Calu3 (cell line): Measurements from ENCODE around the gene IL17A. TPM values are rescaled to one million over a fixed set of nuclear protein-coding genes. Genes with fewer than 3 reads are reported as not detected.

Source experiments
- BruUV-seq: library from RNA; stranded (reverse); fragments of 400-500 nt; replicated peaks from 2 replicates; lab custom pipeline; 2021; lab: Mats Ljungman, UMichigan
- CTCF ChIA-PET: fragments of 300-600 bp; sonication (Branson Sonifier 250); formaldehyde crosslinking; loops from one replicate; lab custom pipeline; 2022; ENCODE audit warnings: antibody characterized with exemption; lab: Charles Lee
- DNase-seq: peaks from one replicate; pipeline ENCODE4 v3.0.0; 2022
- H3K27ac Mint-ChIP-seq: one replicate; pipeline ENCODE4 v1.8.0; 2022; ENCODE audit warnings: mixed read lengths; ENCODE audit not compliant: unreplicated experiment
- H3K27me3 Mint-ChIP-seq: one replicate; pipeline ENCODE4 v1.8.0; 2022; ENCODE audit warnings: mixed read lengths; ENCODE audit not compliant: unreplicated experiment
- H3K36me3 Mint-ChIP-seq: one replicate; pipeline ENCODE4 v1.8.0; 2022; ENCODE audit warnings: mild to moderate bottlenecking, moderate library complexity, mixed read lengths; ENCODE audit not compliant: insufficient read depth, unreplicated experiment
- H3K4me1 Mint-ChIP-seq: one replicate; pipeline ENCODE4 v1.8.0; 2022; ENCODE audit warnings: mild to moderate bottlenecking, low read depth, mixed read lengths; ENCODE audit not compliant: unreplicated experiment
- H3K4me3 Mint-ChIP-seq: one replicate; pipeline ENCODE4 v1.8.0; 2022; ENCODE audit warnings: mild to moderate bottlenecking, low read depth, moderate library complexity, mixed read lengths; ENCODE audit not compliant: unreplicated experiment
- H3K9me3 Mint-ChIP-seq: one replicate; pipeline ENCODE4 v1.8.0; 2022; ENCODE audit warnings: low read depth, mixed read lengths; ENCODE audit not compliant: unreplicated experiment
- intact Hi-C: fragments of 100-400 bp; cut with micrococcal nuclease; formaldehyde crosslinking; loops from one replicate; pipeline ENCODE4 v1.10.0; 2022; ENCODE audit not compliant: unreplicated experiment
- microRNA-seq: library from miRNA; unstranded; fragments of <30 nt; microRNA quantifications from one replicate; pipeline ENCODE4 v1.2.0, GENCODE V29; 2022
- total RNA-seq: library from RNA; stranded (reverse); gene quantifications from 2 replicates; pipeline ENCODE4 v1.2.3, GENCODE V29; 2022
- TF ChIP-seq, protein P1 (sequence below): fragments of 200-600 bp; IDR thresholded peaks from one replicate; pipeline ENCODE4 v1.8.0; 2022; ENCODE audit warnings: antibody characterized with exemption; ENCODE audit not compliant: unreplicated experiment

The IL17A gene
- total RNA-seq, 1 experiment from 2014 or later: not detected

DNA sequence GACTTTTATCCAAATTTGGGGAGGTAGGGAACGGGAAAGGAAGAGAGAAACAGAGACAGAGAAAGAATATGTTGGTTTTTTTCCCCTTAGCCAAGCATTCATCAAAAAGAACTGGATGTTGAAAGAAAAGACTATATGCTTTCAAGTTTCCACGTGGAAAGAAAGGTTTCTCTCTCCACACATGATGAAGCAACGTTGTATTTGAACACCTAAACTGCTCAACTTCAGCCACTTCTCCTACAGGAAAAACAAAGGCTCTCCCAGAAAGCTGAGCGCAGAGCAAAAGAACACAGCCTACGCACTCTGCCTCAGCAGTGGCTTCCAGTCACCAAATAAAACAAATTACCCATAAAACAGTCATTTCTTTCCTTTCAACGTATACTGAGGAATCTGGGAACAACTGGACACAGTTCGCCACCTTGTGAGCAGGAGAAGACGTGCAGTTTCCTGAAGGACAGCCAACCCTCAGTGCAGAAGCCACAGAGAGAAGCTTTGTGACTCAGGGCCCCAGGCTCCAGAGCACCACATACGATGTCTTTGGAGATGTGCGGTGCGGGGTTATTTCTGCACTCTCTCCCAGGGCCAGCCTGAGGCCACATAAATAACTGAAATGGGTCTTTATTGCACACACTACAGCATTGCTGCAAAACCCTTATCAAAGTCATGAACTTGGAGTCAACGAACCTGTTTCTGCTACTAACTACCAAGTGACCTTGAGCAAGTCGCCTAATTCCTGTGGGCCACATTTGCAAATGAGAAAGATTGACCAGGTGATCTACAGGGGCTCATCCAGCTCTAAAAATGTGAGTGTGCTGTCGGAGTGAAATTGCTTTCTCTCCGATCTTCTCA lies 48.0 kb downstream of the IL17A start:
- intact Hi-C loops: loop anchor here (1.0 to 2.0 kb wide), 3 partner anchors 21 to 136 kb away; no protein-coding TSS in a partner anchor
- no TSS peak for BruUV-seq
- no peaks in the 10 kb centered on the region for H3K9me3 Mint-ChIP-seq
- DNase-seq: peak; percentile 61
- H3K27me3 Mint-ChIP-seq: peaks cover 49% of the 10 kb centered on the region
- H3K36me3 Mint-ChIP-seq: no peaks in the 10 kb centered on the region
- TF ChIP-seq, protein P1, sequence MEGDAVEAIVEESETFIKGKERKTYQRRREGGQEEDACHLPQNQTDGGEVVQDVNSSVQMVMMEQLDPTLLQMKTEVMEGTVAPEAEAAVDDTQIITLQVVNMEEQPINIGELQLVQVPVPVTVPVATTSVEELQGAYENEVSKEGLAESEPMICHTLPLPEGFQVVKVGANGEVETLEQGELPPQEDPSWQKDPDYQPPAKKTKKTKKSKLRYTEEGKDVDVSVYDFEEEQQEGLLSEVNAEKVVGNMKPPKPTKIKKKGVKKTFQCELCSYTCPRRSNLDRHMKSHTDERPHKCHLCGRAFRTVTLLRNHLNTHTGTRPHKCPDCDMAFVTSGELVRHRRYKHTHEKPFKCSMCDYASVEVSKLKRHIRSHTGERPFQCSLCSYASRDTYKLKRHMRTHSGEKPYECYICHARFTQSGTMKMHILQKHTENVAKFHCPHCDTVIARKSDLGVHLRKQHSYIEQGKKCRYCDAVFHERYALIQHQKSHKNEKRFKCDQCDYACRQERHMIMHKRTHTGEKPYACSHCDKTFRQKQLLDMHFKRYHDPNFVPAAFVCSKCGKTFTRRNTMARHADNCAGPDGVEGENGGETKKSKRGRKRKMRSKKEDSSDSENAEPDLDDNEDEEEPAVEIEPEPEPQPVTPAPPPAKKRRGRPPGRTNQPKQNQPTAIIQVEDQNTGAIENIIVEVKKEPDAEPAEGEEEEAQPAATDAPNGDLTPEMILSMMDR: peak; percentile 64
- no peak overlapping the region for H3K27ac Mint-ChIP-seq
- no peak overlapping the region for H3K4me3 Mint-ChIP-seq
- H3K4me1 Mint-ChIP-seq: peaks cover 7% of the 10 kb centered on the region
- CTCF ChIA-PET: interaction anchor here (0.7 to 2.2 kb wide), 7 partner anchors 22 to 185 kb away, joined by 3 to 16 read pairs (median 6); no protein-coding TSS in a partner anchor

Small RNA genes within 50 kb of the gene (microRNA-seq; reads per million reads assigned to microRNA genes)
- not detected for gene MIR133B
- 6.7 reads per million, percentile 23 among the genes with 10 or more reads in this experiment for gene MIR206

Other genes starting within 250 kb of the IL17A start
- 23.7 and 25.2 TPM in 2 replicates for gene PKHD1, start 98.8 kb upstream of the IL17A start, total RNA-seq
- gene IL17F, start 58.1 kb downstream of the IL17A start, total RNA-seq: not detected in 2 replicates
- gene MCM3, start 98.4 kb downstream of the IL17A start, total RNA-seq: 116 and 117 TPM in 2 replicates
- 16.1 and 16.3 TPM in 2 replicates for gene PAQR8, start 175.8 kb downstream of the IL17A start, total RNA-seq
- 18.1 and 25.6 TPM in 2 replicates for gene EFHC1, start 234.0 kb downstream of the IL17A start, total RNA-seq